GM12864 (cell line): ENCODE results near the gene SMC5.

Source experiments
- DNase-seq: peaks from one replicate; pipeline ENCODE4 v3.0.0-alpha.2; 2011; ENCODE audit warnings: low read depth
- H3K4me3 ChIP-seq: 2 replicates; pipeline ENCODE4 v1.5.1; 2011; ENCODE audit warnings: mild to moderate bottlenecking, low read depth, low read length, control low read depth
- CTCF ChIP-seq: IDR thresholded peaks from 2 replicates; pipeline ENCODE4 v1.5.1; 2011; ENCODE audit warnings: low read depth, mild to moderate bottlenecking, moderate library complexity, low read length, control low read depth, inconsistent platforms; ENCODE audit errors: missing control alignments

SMC5 gene

GRCh38 chr9:70258692-70259511 lies at the start of gene SMC5:
SMC5 (plus strand) TSS chr9:70258978; CDS start chr9:70259079, 101 bp downstream.
- no peak for TF ChIP-seq CTCF
- H3K4me3 ChIP-seq: peak within 1 kb of the TSS; percentile 97
- peak; percentile 73 for DNase-seq

- H3K4me3 ChIP-seq: no peak overlapping the region
- DNase-seq: no peak
- TF ChIP-seq CTCF: no peak
Measured at GRCh38 chr9:70217029-70217428, 41.7 kb upstream of the SMC5 start.

- no peak for DNase-seq
- TF ChIP-seq CTCF: no peak
- H3K4me3 ChIP-seq: no peak overlapping the region
Measured at GRCh38 chr9:70218767-70219166, 40.0 kb upstream of the SMC5 start.

- no peak for DNase-seq
- no peak overlapping the region for H3K4me3 ChIP-seq
- TF ChIP-seq CTCF: no peak
Measured at GRCh38 chr9:70220216-70220615, 38.6 kb upstream of the SMC5 start.

- no peak overlapping the region for H3K4me3 ChIP-seq
- DNase-seq: no peak
- no peak for TF ChIP-seq CTCF
Measured at GRCh38 chr9:70222354-70222753, 36.4 kb upstream of the SMC5 start.

GRCh38 chr9:70228118-70228517 lies 30.7 kb upstream of the SMC5 start:
- TF ChIP-seq CTCF: no peak
- no peak overlapping the region for H3K4me3 ChIP-seq
- no peak for DNase-seq

- no peak for DNase-seq
- no peak overlapping the region for H3K4me3 ChIP-seq
- TF ChIP-seq CTCF: no peak
Measured at GRCh38 chr9:70228611-70229010, 30.2 kb upstream of the SMC5 start.
